DOHH2 (cell line): ENCODE data around the gene GLI3.

Source experiments
- H3F3A ChIP-seq: fragments of 200-600 bp; sonication (generic), shearing (Covaris generic); 2 replicates; pipeline ENCODE4 v1.6.0; 2016; ENCODE audit warnings: antibody characterized with exemption, mild to moderate bottlenecking; ENCODE audit not compliant: control insufficient read depth, insufficient read depth
- H3K27ac ChIP-seq: fragments of 200-600 bp; sonication (generic); 2 replicates; pipeline ENCODE4 v1.5.1; 2014; ENCODE audit warnings: low read depth, mild to moderate bottlenecking, low read length, moderate library complexity
- H3K27me3 ChIP-seq: fragments of 200-600 bp; sonication (generic); 2 replicates; pipeline ENCODE4 v1.6.1; 2014; ENCODE audit warnings: mild to moderate bottlenecking, low read length, mixed read lengths; ENCODE audit not compliant: control insufficient read depth
- H3K36me3 ChIP-seq: fragments of 200-600 bp; sonication (generic); 2 replicates; pipeline ENCODE4 v1.6.1; 2014; ENCODE audit warnings: mild to moderate bottlenecking, low read length, moderate library complexity, mixed read lengths; ENCODE audit not compliant: control insufficient read depth
- H3K4me1 ChIP-seq: fragments of 200-600 bp; sonication (generic); 2 replicates; pipeline ENCODE4 v1.6.1; 2014; ENCODE audit warnings: mild to moderate bottlenecking, low read length, mixed read lengths; ENCODE audit not compliant: control insufficient read depth
- H3K4me2 ChIP-seq: fragments of 200-600 bp; sonication (generic); 2 replicates; pipeline ENCODE4 v1.6.0; 2014; ENCODE audit warnings: mild to moderate bottlenecking, low read length, moderate library complexity
- H3K4me3 ChIP-seq: fragments of 200-600 bp; sonication (generic); 2 replicates; pipeline ENCODE4 v1.5.1; 2014; ENCODE audit warnings: mild to moderate bottlenecking, low read length, mixed read lengths
- H3K79me2 ChIP-seq: fragments of 200-600 bp; sonication (generic); 2 replicates; pipeline ENCODE4 v1.6.1; 2014; ENCODE audit warnings: mild to moderate bottlenecking, low read length, mixed read lengths; ENCODE audit not compliant: control insufficient read depth
- H3K9me2 ChIP-seq: fragments of 200-600 bp; sonication (generic); replicated peaks from 2 replicates; pipeline ENCODE4 v1.6.1; 2014; ENCODE audit warnings: mild to moderate bottlenecking, low read length, mixed read lengths; ENCODE audit not compliant: control insufficient read depth
- H3K9me3 ChIP-seq: fragments of 200-600 bp; sonication (generic); 2 replicates; pipeline ENCODE4 v1.6.1; 2014; ENCODE audit warnings: antibody characterized with exemption, low read length, mixed read lengths; ENCODE audit not compliant: control insufficient read depth, insufficient read depth
- H4K20me1 ChIP-seq: fragments of 200-600 bp; sonication (generic); 2 replicates; pipeline ENCODE4 v1.6.0; 2014; ENCODE audit warnings: low read depth, mild to moderate bottlenecking, antibody characterized with exemption, low read length, moderate library complexity; ENCODE audit not compliant: control insufficient read depth, insufficient read depth
- CTCF ChIP-seq: fragments of 200-600 bp; sonication (generic); IDR thresholded peaks from one replicate; pipeline ENCODE4 v1.5.1; 2014; ENCODE audit warnings: antibody characterized with exemption, mild to moderate bottlenecking, low read depth, low read length; ENCODE audit not compliant: poor library complexity, severe bottlenecking
- EZH2phosphoT487 ChIP-seq: fragments of 200-600 bp; sonication (generic); IDR thresholded peaks from 2 replicates; pipeline ENCODE4 v1.6.1; 2017; ENCODE audit warnings: borderline replicate concordance, mild to moderate bottlenecking, antibody characterized with exemption, low read length, moderate library complexity, mixed read lengths

Gene GLI3

GRCh38 chr7:42023262-42023661 lies 213.7 kb downstream of the GLI3 start:
- Histone ChIP-seq H3K27ac (no peak overlapping the region), H3F3A (no peaks in the 10 kb centered on the region), H3K9me3 (no peaks in the 10 kb centered on the region), H3K27me3 (peaks cover 4% of the 10 kb centered on the region; the same call in 1 of the 2 replicates), H3K79me2 (no peaks in the 10 kb centered on the region), H4K20me1 (no peaks in the 10 kb centered on the region), H3K4me2 (no peak overlapping the region), H3K9me2 (no peaks in the 10 kb centered on the region), H3K4me3 (no peak overlapping the region), H3K36me3 (no peaks in the 10 kb centered on the region), H3K4me1 (peaks cover under 1% of the 10 kb centered on the region; the same call in 1 of the 2 replicates)
- TF ChIP-seq EZH2phosphoT487 (no peak), CTCF (no peak)

- Histone ChIP-seq H3K4me2 (no peak overlapping the region), H3K4me3 (no peak overlapping the region), H3K27me3 (peaks cover 4% of the 10 kb centered on the region; the same call in 1 of the 2 replicates), H3F3A (no peaks in the 10 kb centered on the region), H3K79me2 (no peaks in the 10 kb centered on the region), H3K4me1 (peaks cover 5% of the 10 kb centered on the region), H4K20me1 (no peaks in the 10 kb centered on the region), H3K27ac (no peak overlapping the region), H3K9me2 (no peaks in the 10 kb centered on the region), H3K36me3 (no peaks in the 10 kb centered on the region), H3K9me3 (no peaks in the 10 kb centered on the region)
- TF ChIP-seq EZH2phosphoT487 = no peak
- no peak for TF ChIP-seq CTCF
These were observed 214.2 kb downstream of the GLI3 start for GRCh38 chr7:42022791-42023190.

- Histone ChIP-seq H3K27me3 (peaks cover 4% of the 10 kb centered on the region; the same call in 1 of the 2 replicates), H3K4me3 (no peak overlapping the region), H3K4me1 (peaks cover 12% of the 10 kb centered on the region), H3K9me2 (no peaks in the 10 kb centered on the region; the same call in 1 of the 2 replicates), H3F3A (no peaks in the 10 kb centered on the region), H3K4me2 (no peak overlapping the region), H3K79me2 (no peaks in the 10 kb centered on the region), H3K9me3 (no peaks in the 10 kb centered on the region), H3K27ac (no peak overlapping the region), H3K36me3 (no peaks in the 10 kb centered on the region), H4K20me1 (no peaks in the 10 kb centered on the region)
- TF ChIP-seq EZH2phosphoT487 = no peak
- no peak for TF ChIP-seq CTCF
These were observed 215.0 kb downstream of the GLI3 start for GRCh38 chr7:42022056-42022455.

- H3K4me3 ChIP-seq = no peak overlapping the region
- H3K27ac ChIP-seq = no peak overlapping the region
- H3K79me2 ChIP-seq = no peaks in the 10 kb centered on the region
- no peaks in the 10 kb centered on the region for H3K36me3 ChIP-seq
- peaks cover 4% of the 10 kb centered on the region; the same call in 1 of the 2 replicates for H3K27me3 ChIP-seq
- H3K4me2 ChIP-seq = no peak overlapping the region
- H4K20me1 ChIP-seq = no peaks in the 10 kb centered on the region
- H3K9me3 ChIP-seq = no peaks in the 10 kb centered on the region
- H3K4me1 ChIP-seq = peaks cover 16% of the 10 kb centered on the region
- no peaks in the 10 kb centered on the region for H3F3A ChIP-seq
- TF ChIP-seq EZH2phosphoT487 (no peak), CTCF (no peak)
- H3K9me2 ChIP-seq = no peaks in the 10 kb centered on the region; the same call in 1 of the 2 replicates
These were observed 215.4 kb downstream of the GLI3 start for GRCh38 chr7:42021631-42022030.
